Measurements from ENCODE around the gene ST8SIA2.

The ST8SIA2 gene

GRCh38 chr15:92400573-92400972 is 6.9 kb downstream of the ST8SIA2 start:
- Histone ChIP-seq H3K9ac (ENCODE audit: low read depth, low read length) (no peak overlapping the region), H3K4me2 (ENCODE audit: low read length) (no peak overlapping the region), H3K36me3 (ENCODE audit: insufficient read depth, low read length) (no peaks in the 10 kb centered on the region), H3K9me3 (replicated peaks; ENCODE audit: low read length) (no peaks in the 10 kb centered on the region), H3K4me1 (ENCODE audit: control insufficient read depth, insufficient read depth, low read length) (peaks cover 4% of the 10 kb centered on the region), H3K4me3 (ENCODE audit: low read length) (no peak overlapping the region), H3K27me3 (ENCODE audit: control insufficient read depth, insufficient read depth, low read length) (peaks cover 2% of the 10 kb centered on the region)

GRCh38 chr15:92400980-92401787 is 7.5 kb downstream of the ST8SIA2 start:
- Histone ChIP-seq H3K36me3 (ENCODE audit: insufficient read depth, low read length) (no peaks in the 10 kb centered on the region), H3K4me3 (ENCODE audit: low read length) (no peak overlapping the region), H3K9ac (ENCODE audit: low read depth, low read length) (no peak overlapping the region), H3K27me3 (ENCODE audit: control insufficient read depth, insufficient read depth, low read length) (no peaks in the 10 kb centered on the region), H3K4me2 (ENCODE audit: low read length) (peak overlapping the region; percentile 33), H3K9me3 (replicated peaks; ENCODE audit: low read length) (no peaks in the 10 kb centered on the region), H3K4me1 (ENCODE audit: control insufficient read depth, insufficient read depth, low read length) (peaks cover 4% of the 10 kb centered on the region)

GRCh38 chr15:92402751-92403150 is 9.1 kb downstream of the ST8SIA2 start:
- H3K4me3 ChIP-seq (ENCODE audit: low read length): no peak overlapping the region
- no peaks in the 10 kb centered on the region for H3K36me3 ChIP-seq (ENCODE audit: insufficient read depth, low read length)
- no peaks in the 10 kb centered on the region for H3K9me3 ChIP-seq (replicated peaks; ENCODE audit: low read length)
- H3K4me1 ChIP-seq (ENCODE audit: control insufficient read depth, insufficient read depth, low read length): peaks cover 4% of the 10 kb centered on the region
- no peaks in the 10 kb centered on the region for H3K27me3 ChIP-seq (ENCODE audit: control insufficient read depth, insufficient read depth, low read length)
- H3K9ac ChIP-seq (ENCODE audit: low read depth, low read length): no peak overlapping the region
- H3K4me2 ChIP-seq (ENCODE audit: low read length): no peak overlapping the region

GRCh38 chr15:92405942-92406341 is 12.3 kb downstream of the ST8SIA2 start:
- Histone ChIP-seq H3K4me2 (ENCODE audit: low read length) (no peak overlapping the region), H3K27me3 (ENCODE audit: control insufficient read depth, insufficient read depth, low read length) (no peaks in the 10 kb centered on the region), H3K9ac (ENCODE audit: low read depth, low read length) (no peak overlapping the region), H3K36me3 (ENCODE audit: insufficient read depth, low read length) (no peaks in the 10 kb centered on the region), H3K4me3 (ENCODE audit: low read length) (no peak overlapping the region), H3K4me1 (ENCODE audit: control insufficient read depth, insufficient read depth, low read length) (peaks cover 4% of the 10 kb centered on the region), H3K9me3 (replicated peaks; ENCODE audit: low read length) (no peaks in the 10 kb centered on the region)

GRCh38 chr15:92407321-92407720 is 13.6 kb downstream of the ST8SIA2 start:
- Histone ChIP-seq H3K36me3 (ENCODE audit: insufficient read depth, low read length) (no peaks in the 10 kb centered on the region), H3K4me1 (ENCODE audit: control insufficient read depth, insufficient read depth, low read length) (no peaks in the 10 kb centered on the region), H3K9me3 (replicated peaks; ENCODE audit: low read length) (no peaks in the 10 kb centered on the region), H3K9ac (ENCODE audit: low read depth, low read length) (no peak overlapping the region), H3K4me2 (ENCODE audit: low read length) (no peak overlapping the region), H3K4me3 (ENCODE audit: low read length) (no peak overlapping the region), H3K27me3 (ENCODE audit: control insufficient read depth, insufficient read depth, low read length) (no peaks in the 10 kb centered on the region)

- H3K27me3 ChIP-seq (ENCODE audit: control insufficient read depth, insufficient read depth, low read length): no peaks in the 10 kb centered on the region
Measured at GRCh38 chr15:92407916-92408315, 14.2 kb downstream of the ST8SIA2 start.

GRCh38 chr15:92409006-92409405 is 15.3 kb downstream of the ST8SIA2 start:
- Histone ChIP-seq H3K36me3 (ENCODE audit: insufficient read depth, low read length) (no peaks in the 10 kb centered on the region), H3K4me1 (ENCODE audit: control insufficient read depth, insufficient read depth, low read length) (no peaks in the 10 kb centered on the region), H3K4me3 (ENCODE audit: low read length) (no peak overlapping the region)

More at GRCh38 chr15:92407916-92408315, 14.2 kb downstream of the ST8SIA2 start:
- Histone ChIP-seq H3K4me1 (ENCODE audit: control insufficient read depth, insufficient read depth, low read length) (no peaks in the 10 kb centered on the region), H3K9ac (ENCODE audit: low read depth, low read length) (no peak overlapping the region), H3K4me2 (ENCODE audit: low read length) (no peak overlapping the region), H3K4me3 (ENCODE audit: low read length) (no peak overlapping the region), H3K9me3 (replicated peaks; ENCODE audit: low read length) (no peaks in the 10 kb centered on the region), H3K36me3 (ENCODE audit: insufficient read depth, low read length) (no peaks in the 10 kb centered on the region)

GRCh38 chr15:92409521-92409920 is 15.8 kb downstream of the ST8SIA2 start:
- H3K9me3 ChIP-seq (replicated peaks; ENCODE audit: low read length): no peaks in the 10 kb centered on the region

More at GRCh38 chr15:92409006-92409405, 15.3 kb downstream of the ST8SIA2 start:
- H3K9ac ChIP-seq (ENCODE audit: low read depth, low read length): no peak overlapping the region
- no peaks in the 10 kb centered on the region for H3K9me3 ChIP-seq (replicated peaks; ENCODE audit: low read length)
- no peaks in the 10 kb centered on the region for H3K27me3 ChIP-seq (ENCODE audit: control insufficient read depth, insufficient read depth, low read length)
- H3K4me2 ChIP-seq (ENCODE audit: low read length): no peak overlapping the region

GRCh38 chr15:92410537-92410936 is 16.9 kb downstream of the ST8SIA2 start:
- Histone ChIP-seq H3K4me3 (ENCODE audit: low read length) (no peak overlapping the region), H3K4me2 (ENCODE audit: low read length) (no peak overlapping the region), H3K36me3 (ENCODE audit: insufficient read depth, low read length) (no peaks in the 10 kb centered on the region)

More at GRCh38 chr15:92409521-92409920, 15.8 kb downstream of the ST8SIA2 start:
- no peaks in the 10 kb centered on the region for H3K27me3 ChIP-seq (ENCODE audit: control insufficient read depth, insufficient read depth, low read length)
- H3K4me2 ChIP-seq (ENCODE audit: low read length): no peak overlapping the region
- H3K4me3 ChIP-seq (ENCODE audit: low read length): no peak overlapping the region
- H3K4me1 ChIP-seq (ENCODE audit: control insufficient read depth, insufficient read depth, low read length): no peaks in the 10 kb centered on the region
- no peaks in the 10 kb centered on the region for H3K36me3 ChIP-seq (ENCODE audit: insufficient read depth, low read length)
- H3K9ac ChIP-seq (ENCODE audit: low read depth, low read length): no peak overlapping the region

GRCh38 chr15:92411256-92411655 is 17.6 kb downstream of the ST8SIA2 start:
- Histone ChIP-seq H3K9ac (ENCODE audit: low read depth, low read length) (no peak overlapping the region), H3K4me3 (ENCODE audit: low read length) (no peak overlapping the region), H3K4me2 (ENCODE audit: low read length) (no peak overlapping the region), H3K27me3 (ENCODE audit: control insufficient read depth, insufficient read depth, low read length) (no peaks in the 10 kb centered on the region), H3K36me3 (ENCODE audit: insufficient read depth, low read length) (no peaks in the 10 kb centered on the region), H3K9me3 (replicated peaks; ENCODE audit: low read length) (no peaks in the 10 kb centered on the region), H3K4me1 (ENCODE audit: control insufficient read depth, insufficient read depth, low read length) (peaks cover 8% of the 10 kb centered on the region)

More at GRCh38 chr15:92410537-92410936, 16.9 kb downstream of the ST8SIA2 start:
- no peak overlapping the region for H3K9ac ChIP-seq (ENCODE audit: low read depth, low read length)
- H3K27me3 ChIP-seq (ENCODE audit: control insufficient read depth, insufficient read depth, low read length): no peaks in the 10 kb centered on the region
- no peaks in the 10 kb centered on the region for H3K9me3 ChIP-seq (replicated peaks; ENCODE audit: low read length)
- peaks cover 4% of the 10 kb centered on the region for H3K4me1 ChIP-seq (ENCODE audit: control insufficient read depth, insufficient read depth, low read length)

GRCh38 chr15:92413510-92413909 is 19.8 kb downstream of the ST8SIA2 start:
- Histone ChIP-seq H3K4me1 (ENCODE audit: control insufficient read depth, insufficient read depth, low read length) (peaks cover 8% of the 10 kb centered on the region), H3K4me3 (ENCODE audit: low read length) (no peak overlapping the region), H3K36me3 (ENCODE audit: insufficient read depth, low read length) (no peaks in the 10 kb centered on the region), H3K9me3 (replicated peaks; ENCODE audit: low read length) (no peaks in the 10 kb centered on the region), H3K9ac (ENCODE audit: low read depth, low read length) (no peak overlapping the region), H3K27me3 (ENCODE audit: control insufficient read depth, insufficient read depth, low read length) (no peaks in the 10 kb centered on the region), H3K4me2 (ENCODE audit: low read length) (no peak overlapping the region)
